Neural cell (in vitro differentiated cells): ENCODE measurements around the gene NPEPL1.

Source experiments
- EP300 ChIP-seq: fragments of 450-650 bp; conservative IDR thresholded peaks from 2 replicates; pipeline ENCODE4 v1.6.1; 2014; ENCODE audit warnings: antibody characterized with exemption, mild to moderate bottlenecking, moderate library complexity; ENCODE audit not compliant: poor library complexity, severe bottlenecking
- EZH2 ChIP-seq: fragments of 200-600, 300-800 bp; shearing (Covaris generic), sonication (generic); IDR thresholded peaks from 2 replicates; pipeline ENCODE4 v1.6.1; 2014; ENCODE audit warnings: antibody characterized with exemption, low read length, borderline replicate concordance, mild to moderate bottlenecking; ENCODE audit not compliant: insufficient read depth, poor library complexity, severe bottlenecking
- POLR2AphosphoS5 ChIP-seq: IDR thresholded peaks from 2 replicates; pipeline ENCODE4 v1.6.1; 2012
- RAD21 ChIP-seq: fragments of 450-650 bp; conservative IDR thresholded peaks from 2 replicates; pipeline ENCODE4 v1.6.1; 2014; ENCODE audit warnings: antibody characterized with exemption, mild to moderate bottlenecking, moderate library complexity
- SMC3 ChIP-seq: fragments of 450-650 bp; conservative IDR thresholded peaks from 2 replicates; pipeline ENCODE4 v1.6.1; 2014; ENCODE audit warnings: antibody characterized with exemption, mild to moderate bottlenecking, moderate library complexity; ENCODE audit not compliant: poor library complexity
- TF ChIP-seq, protein P1 (sequence below): IDR thresholded peaks from 2 replicates; pipeline ENCODE4 v1.6.1; 2012; ENCODE audit warnings: borderline replicate concordance
- TF ChIP-seq, protein P2 (sequence below): fragments of 450-650 bp; IDR thresholded peaks from 2 replicates; pipeline ENCODE4 v1.5.1; 2014; ENCODE audit warnings: antibody characterized with exemption, mild to moderate bottlenecking, moderate library complexity; ENCODE audit not compliant: poor library complexity, severe bottlenecking

DNA sequence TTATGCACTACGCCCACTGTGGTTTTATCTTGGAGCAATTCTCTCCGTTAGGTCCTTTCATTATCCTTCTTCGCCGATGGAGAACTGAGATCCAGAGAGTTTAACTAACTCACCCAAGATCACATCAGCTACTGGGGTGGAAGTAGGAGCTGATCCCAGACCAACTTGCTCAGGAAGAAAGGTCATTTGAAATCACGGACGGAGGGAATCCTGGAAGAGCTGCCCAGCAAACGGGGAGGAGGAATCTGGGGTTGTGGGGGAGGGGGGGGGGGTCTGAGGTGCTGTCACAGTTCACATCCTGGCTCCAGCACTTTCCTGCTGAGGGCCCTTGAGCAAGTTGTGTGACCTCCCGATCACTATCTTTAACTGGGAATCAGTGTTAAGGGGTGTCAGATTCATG lies 62.0 kb downstream of the NPEPL1 start:
- TF ChIP-seq, protein P1, sequence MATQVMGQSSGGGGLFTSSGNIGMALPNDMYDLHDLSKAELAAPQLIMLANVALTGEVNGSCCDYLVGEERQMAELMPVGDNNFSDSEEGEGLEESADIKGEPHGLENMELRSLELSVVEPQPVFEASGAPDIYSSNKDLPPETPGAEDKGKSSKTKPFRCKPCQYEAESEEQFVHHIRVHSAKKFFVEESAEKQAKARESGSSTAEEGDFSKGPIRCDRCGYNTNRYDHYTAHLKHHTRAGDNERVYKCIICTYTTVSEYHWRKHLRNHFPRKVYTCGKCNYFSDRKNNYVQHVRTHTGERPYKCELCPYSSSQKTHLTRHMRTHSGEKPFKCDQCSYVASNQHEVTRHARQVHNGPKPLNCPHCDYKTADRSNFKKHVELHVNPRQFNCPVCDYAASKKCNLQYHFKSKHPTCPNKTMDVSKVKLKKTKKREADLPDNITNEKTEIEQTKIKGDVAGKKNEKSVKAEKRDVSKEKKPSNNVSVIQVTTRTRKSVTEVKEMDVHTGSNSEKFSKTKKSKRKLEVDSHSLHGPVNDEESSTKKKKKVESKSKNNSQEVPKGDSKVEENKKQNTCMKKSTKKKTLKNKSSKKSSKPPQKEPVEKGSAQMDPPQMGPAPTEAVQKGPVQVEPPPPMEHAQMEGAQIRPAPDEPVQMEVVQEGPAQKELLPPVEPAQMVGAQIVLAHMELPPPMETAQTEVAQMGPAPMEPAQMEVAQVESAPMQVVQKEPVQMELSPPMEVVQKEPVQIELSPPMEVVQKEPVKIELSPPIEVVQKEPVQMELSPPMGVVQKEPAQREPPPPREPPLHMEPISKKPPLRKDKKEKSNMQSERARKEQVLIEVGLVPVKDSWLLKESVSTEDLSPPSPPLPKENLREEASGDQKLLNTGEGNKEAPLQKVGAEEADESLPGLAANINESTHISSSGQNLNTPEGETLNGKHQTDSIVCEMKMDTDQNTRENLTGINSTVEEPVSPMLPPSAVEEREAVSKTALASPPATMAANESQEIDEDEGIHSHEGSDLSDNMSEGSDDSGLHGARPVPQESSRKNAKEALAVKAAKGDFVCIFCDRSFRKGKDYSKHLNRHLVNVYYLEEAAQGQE, result no peak
- TF ChIP-seq POLR2AphosphoS5 (no peak), RAD21 (no peak), EP300 (no peak), SMC3 (no peak), EZH2 (no peak)
- TF ChIP-seq, protein P2, sequence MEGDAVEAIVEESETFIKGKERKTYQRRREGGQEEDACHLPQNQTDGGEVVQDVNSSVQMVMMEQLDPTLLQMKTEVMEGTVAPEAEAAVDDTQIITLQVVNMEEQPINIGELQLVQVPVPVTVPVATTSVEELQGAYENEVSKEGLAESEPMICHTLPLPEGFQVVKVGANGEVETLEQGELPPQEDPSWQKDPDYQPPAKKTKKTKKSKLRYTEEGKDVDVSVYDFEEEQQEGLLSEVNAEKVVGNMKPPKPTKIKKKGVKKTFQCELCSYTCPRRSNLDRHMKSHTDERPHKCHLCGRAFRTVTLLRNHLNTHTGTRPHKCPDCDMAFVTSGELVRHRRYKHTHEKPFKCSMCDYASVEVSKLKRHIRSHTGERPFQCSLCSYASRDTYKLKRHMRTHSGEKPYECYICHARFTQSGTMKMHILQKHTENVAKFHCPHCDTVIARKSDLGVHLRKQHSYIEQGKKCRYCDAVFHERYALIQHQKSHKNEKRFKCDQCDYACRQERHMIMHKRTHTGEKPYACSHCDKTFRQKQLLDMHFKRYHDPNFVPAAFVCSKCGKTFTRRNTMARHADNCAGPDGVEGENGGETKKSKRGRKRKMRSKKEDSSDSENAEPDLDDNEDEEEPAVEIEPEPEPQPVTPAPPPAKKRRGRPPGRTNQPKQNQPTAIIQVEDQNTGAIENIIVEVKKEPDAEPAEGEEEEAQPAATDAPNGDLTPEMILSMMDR, result no peak
